ENCODE data around the gene MPP2.

- TF ChIP-seq NFRKB (IDR thresholded peaks at IDR 0.05) = no peak
- TF ChIP-seq BHLHE40 (IDR thresholded peaks at IDR 0.05; ENCODE audit: borderline replicate concordance) = no peak
- no peak for TF ChIP-seq SP1 (IDR thresholded peaks at IDR 0.05)
Observed at GRCh38 chr17:43888548-43888947, 18.8 kb downstream of the MPP2 start.

Measured in HEK293T (cell line).